ENCODE data around the gene FGGY.

DNA sequence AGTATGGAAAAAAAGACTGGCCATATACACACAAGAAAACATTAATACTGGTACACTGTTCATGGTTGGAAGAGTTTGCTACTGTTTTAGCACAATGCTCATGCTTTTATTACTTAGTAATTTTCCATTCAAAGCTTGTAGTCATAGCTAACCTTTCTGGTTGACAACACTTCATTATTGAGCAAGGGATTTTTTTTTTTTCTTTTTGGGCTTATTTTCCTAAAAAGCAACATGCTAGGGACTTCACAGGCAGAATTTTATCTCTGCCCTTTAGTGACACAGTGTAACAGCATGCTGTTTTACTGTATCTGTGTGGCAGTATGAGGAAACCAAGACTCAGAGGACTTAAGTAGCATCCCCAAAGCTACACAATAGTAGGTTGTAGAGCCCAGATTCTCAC lies 58.5 kb downstream of the FGGY start:
- TF ChIP-seq, protein P1, sequence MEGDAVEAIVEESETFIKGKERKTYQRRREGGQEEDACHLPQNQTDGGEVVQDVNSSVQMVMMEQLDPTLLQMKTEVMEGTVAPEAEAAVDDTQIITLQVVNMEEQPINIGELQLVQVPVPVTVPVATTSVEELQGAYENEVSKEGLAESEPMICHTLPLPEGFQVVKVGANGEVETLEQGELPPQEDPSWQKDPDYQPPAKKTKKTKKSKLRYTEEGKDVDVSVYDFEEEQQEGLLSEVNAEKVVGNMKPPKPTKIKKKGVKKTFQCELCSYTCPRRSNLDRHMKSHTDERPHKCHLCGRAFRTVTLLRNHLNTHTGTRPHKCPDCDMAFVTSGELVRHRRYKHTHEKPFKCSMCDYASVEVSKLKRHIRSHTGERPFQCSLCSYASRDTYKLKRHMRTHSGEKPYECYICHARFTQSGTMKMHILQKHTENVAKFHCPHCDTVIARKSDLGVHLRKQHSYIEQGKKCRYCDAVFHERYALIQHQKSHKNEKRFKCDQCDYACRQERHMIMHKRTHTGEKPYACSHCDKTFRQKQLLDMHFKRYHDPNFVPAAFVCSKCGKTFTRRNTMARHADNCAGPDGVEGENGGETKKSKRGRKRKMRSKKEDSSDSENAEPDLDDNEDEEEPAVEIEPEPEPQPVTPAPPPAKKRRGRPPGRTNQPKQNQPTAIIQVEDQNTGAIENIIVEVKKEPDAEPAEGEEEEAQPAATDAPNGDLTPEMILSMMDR (IDR thresholded peaks at IDR 0.05 in 4 of 5, conservative IDR thresholded peaks at IDR 0.05 in 1 of 5): no peak
- TF ChIP-seq POLR2A (IDR thresholded peaks at IDR 0.05): no peak
